ENCODE measurements around the gene PTTG1IP. TPM values are rescaled to one million over a fixed set of nuclear protein-coding genes. Genes with fewer than 3 reads are reported as not detected.

Gene PTTG1IP
- total and polyA plus RNA-seq, 3 experiments from 2014 or later: 48.2 to 69.8 (median 50.8) TPM

- H3K36me3 Mint-ChIP-seq: peaks cover 13 to 81% (median 20%) of the 10 kb centered on the region in 3 donors
- peak overlapping the region in 1 of 7 donors; percentile 44 for H3K4me3 Mint-ChIP-seq
- peak overlapping the region in 1 of 8 donors; percentile 36 for H3K27ac Mint-ChIP-seq
Observed at GRCh38 chr21:44898011-44898488, 24.6 kb upstream of the PTTG1IP start.

GRCh38 chr21:44897326-44898010 lies 24.0 kb upstream of the PTTG1IP start:
- Mint-ChIP-seq H3K4me3 (peak overlapping the region in 1 of 7 donors; percentile 77), H3K27me3 (no peaks in the 10 kb centered on the region), H3K36me3 (peaks cover 7 to 81% (median 15%) of the 10 kb centered on the region in 3 donors), H3K4me1 (peaks cover 12 to 26% (median 13%) of the 10 kb centered on the region in 3 donors), H3K27ac (peak overlapping the region in 2 of 8 donors; percentile 33 to 60), H3K9me3 (no peaks in the 10 kb centered on the region)
- DNase-seq: no peak
- CTCF ChIA-PET: interaction anchor here (1.0 to 11.2 kb wide), 4 partner anchors 10 to 33 kb away, joined by 3 to 184 read pairs (median 30); no protein-coding TSS in a partner anchor
- no peak overlapping the region for H3K27ac ChIP-seq (ENCODE audit: low read depth, low read length)
- peaks cover 55% of the 10 kb centered on the region for H3K36me3 ChIP-seq (ENCODE audit: insufficient read depth, low read length)
- no peaks in the 10 kb centered on the region for H3K27me3 ChIP-seq (ENCODE audit: insufficient read depth, low read length, poor library complexity, severe bottlenecking)
- no peaks in the 10 kb centered on the region for H3K9me3 ChIP-seq (ENCODE audit: low read length)
- H3K4me3 ChIP-seq (ENCODE audit: low read length): no peak overlapping the region
- H3K4me1 ChIP-seq (ENCODE audit: insufficient read depth, low read length): peaks cover 9% of the 10 kb centered on the region
- POLR2A ChIA-PET: interaction anchor here (1.1 to 1.7 kb wide), 3 partner anchors 11 to 35 kb away, joined by 3 to 12 read pairs (median 9); no protein-coding TSS in a partner anchor

More at GRCh38 chr21:44898011-44898488, 24.6 kb upstream of the PTTG1IP start:
- ChIA-PET POLR2A (interaction anchor here (1.1 to 1.7 kb wide), 3 partner anchors 11 to 34 kb away, joined by 3 to 12 read pairs (median 9); no protein-coding TSS in a partner anchor), CTCF (interaction anchor here (1.0 to 11.2 kb wide), 3 partner anchors 14 to 33 kb away, joined by 3 to 184 read pairs (median 57); no protein-coding TSS in a partner anchor)
- Histone ChIP-seq H3K9me3 (ENCODE audit: low read length) (no peaks in the 10 kb centered on the region), H3K27me3 (ENCODE audit: insufficient read depth, low read length, poor library complexity, severe bottlenecking) (no peaks in the 10 kb centered on the region), H3K27ac (ENCODE audit: low read depth, low read length) (no peak overlapping the region), H3K36me3 (ENCODE audit: insufficient read depth, low read length) (peaks cover 60% of the 10 kb centered on the region), H3K4me3 (ENCODE audit: low read length) (no peak overlapping the region), H3K4me1 (ENCODE audit: insufficient read depth, low read length) (peaks cover 3% of the 10 kb centered on the region)
- peaks cover 7 to 24% (median 14%) of the 10 kb centered on the region in 3 donors for H3K4me1 Mint-ChIP-seq
- DNase-seq: no peak
- H3K9me3 Mint-ChIP-seq: no peaks in the 10 kb centered on the region
- H3K27me3 Mint-ChIP-seq: no peaks in the 10 kb centered on the region

DNA sequence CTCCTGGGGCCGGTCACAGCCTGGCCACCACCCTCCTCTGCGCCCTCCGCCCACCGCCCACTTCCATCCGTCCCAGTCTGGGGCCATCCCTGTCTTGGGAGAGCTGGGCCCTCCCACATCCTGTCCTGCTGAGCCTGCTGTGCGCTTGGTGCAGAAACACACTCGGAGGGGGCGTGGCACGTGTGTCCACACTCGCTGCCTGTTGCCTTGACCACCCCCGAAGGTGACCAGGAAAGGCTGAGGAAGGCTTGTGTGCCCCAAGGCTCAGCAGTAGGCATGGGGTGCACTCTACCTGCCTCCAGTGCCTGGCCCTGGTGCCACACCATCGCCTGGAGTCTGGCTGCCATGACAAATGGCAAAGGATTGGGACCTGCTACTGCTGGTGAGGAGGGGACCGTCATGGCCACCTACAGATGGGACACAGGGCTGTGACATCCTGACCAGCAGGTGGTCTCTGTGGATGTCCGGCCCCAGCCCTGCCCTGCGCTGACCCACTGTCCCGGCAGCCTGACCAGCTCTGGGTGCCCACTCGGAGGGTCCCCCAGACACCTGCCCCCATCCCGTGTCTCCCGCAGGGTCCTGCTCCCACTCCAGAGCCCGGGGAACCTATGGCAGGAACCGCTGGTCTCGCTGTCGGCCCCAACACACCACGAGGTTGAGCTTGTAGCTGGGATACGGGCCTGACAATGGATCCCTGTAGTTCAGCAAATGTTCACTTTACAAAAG lies 23.2 kb upstream of the PTTG1IP start:
- no peak for DNase-seq
- Histone ChIP-seq H3K4me3 (ENCODE audit: low read length) (no peak overlapping the region), H3K4me1 (ENCODE audit: insufficient read depth, low read length) (peaks cover 11% of the 10 kb centered on the region), H3K36me3 (ENCODE audit: insufficient read depth, low read length) (peaks cover 50% of the 10 kb centered on the region), H3K27me3 (ENCODE audit: insufficient read depth, low read length, poor library complexity, severe bottlenecking) (no peaks in the 10 kb centered on the region), H3K27ac (ENCODE audit: low read depth, low read length) (no peak overlapping the region), H3K9me3 (ENCODE audit: low read length) (no peaks in the 10 kb centered on the region)
- Mint-ChIP-seq H3K4me3 (no peak overlapping the region), H3K9me3 (no peaks in the 10 kb centered on the region), H3K27me3 (no peaks in the 10 kb centered on the region), H3K36me3 (peaks cover under 1 to 79% (median 9%) of the 10 kb centered on the region in 3 donors), H3K27ac (peak overlapping the region in 1 of 8 donors; percentile 88), H3K4me1 (peaks cover 12 to 22% (median 13%) of the 10 kb centered on the region in 3 donors)
- CTCF ChIA-PET: interaction anchor here (1.8 to 11.2 kb wide), 3 partner anchors 11 to 34 kb away, joined by 4 to 184 read pairs (median 57); no protein-coding TSS in a partner anchor
- POLR2A ChIA-PET: interaction anchor here (0.9 to 1.7 kb wide), 4 partner anchors 12 to 35 kb away, joined by 3 to 9 read pairs (median 4); no protein-coding TSS in a partner anchor

DNA sequence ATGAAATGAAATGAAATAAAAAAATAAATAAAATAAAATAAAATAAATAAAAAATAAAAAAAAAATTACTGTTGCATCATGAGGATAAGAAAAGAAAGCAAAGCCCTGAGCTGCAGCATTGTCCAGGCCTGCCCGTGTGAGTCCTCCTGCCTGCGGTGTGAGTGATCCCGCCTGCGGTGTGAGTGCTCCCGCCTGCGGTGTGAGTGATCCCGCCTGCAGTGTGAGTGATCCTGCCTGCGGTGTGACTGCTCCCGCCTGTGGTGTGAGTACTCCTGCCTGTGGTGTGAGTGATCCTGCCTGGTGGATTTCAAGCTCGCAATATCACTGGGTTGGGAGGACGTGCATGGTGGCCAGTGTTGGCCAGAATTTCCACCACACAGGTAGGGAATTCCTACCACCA lies 22.4 kb upstream of the PTTG1IP start:
- peaks cover 12 to 22% (median 13%) of the 10 kb centered on the region in 3 donors for H3K4me1 Mint-ChIP-seq
- no peaks in the 10 kb centered on the region for H3K9me3 Mint-ChIP-seq
- H3K27me3 Mint-ChIP-seq: no peaks in the 10 kb centered on the region
- ChIA-PET POLR2A (interaction anchor here (0.9 to 1.6 kb wide), 3 partner anchors 15 to 35 kb away, joined by 4 to 5 read pairs (median 4); no protein-coding TSS in a partner anchor), CTCF (interaction anchor here (0.8 to 11.2 kb wide), 5 partner anchors 12 to 232 kb away, joined by 3 to 184 read pairs (median 4); partner anchors contain the start of gene ITGB2)
- Histone ChIP-seq H3K36me3 (ENCODE audit: insufficient read depth, low read length) (peaks cover 48% of the 10 kb centered on the region), H3K9me3 (ENCODE audit: low read length) (no peaks in the 10 kb centered on the region), H3K4me3 (ENCODE audit: low read length) (no peak overlapping the region), H3K4me1 (ENCODE audit: insufficient read depth, low read length) (peaks cover 11% of the 10 kb centered on the region), H3K27ac (ENCODE audit: low read depth, low read length) (no peak overlapping the region), H3K27me3 (ENCODE audit: insufficient read depth, low read length, poor library complexity, severe bottlenecking) (no peaks in the 10 kb centered on the region)
- DNase-seq: no peak
- peak overlapping the region in 4 of 8 donors; percentile 34 to 73 (median 55) for H3K27ac Mint-ChIP-seq
- peaks cover 0 to 74% (median 6%) of the 10 kb centered on the region in 3 donors for H3K36me3 Mint-ChIP-seq
- H3K4me3 Mint-ChIP-seq: no peak overlapping the region

GRCh38 chr21:44894687-44895302 lies 21.3 kb upstream of the PTTG1IP start:
- H3K4me1 Mint-ChIP-seq: peaks cover 12 to 24% (median 13%) of the 10 kb centered on the region in 3 donors
- Histone ChIP-seq H3K36me3 (ENCODE audit: insufficient read depth, low read length) (peaks cover 48% of the 10 kb centered on the region), H3K4me3 (ENCODE audit: low read length) (no peak overlapping the region), H3K9me3 (ENCODE audit: low read length) (no peaks in the 10 kb centered on the region), H3K27ac (ENCODE audit: low read depth, low read length) (no peak overlapping the region), H3K4me1 (ENCODE audit: insufficient read depth, low read length) (peaks cover 11% of the 10 kb centered on the region), H3K27me3 (ENCODE audit: insufficient read depth, low read length, poor library complexity, severe bottlenecking) (no peaks in the 10 kb centered on the region)
- no peak overlapping the region for H3K4me3 Mint-ChIP-seq
- POLR2A ChIA-PET: interaction anchor here (0.6 to 3.0 kb wide), 7 partner anchors 16 to 38 kb away, joined by 3 to 9 read pairs (median 4); partner anchors contain the start of gene ITGB2
- DNase-seq: peak in 1 of 5 donors; percentile 26
- H3K9me3 Mint-ChIP-seq: no peaks in the 10 kb centered on the region
- peaks cover 0 to 76% (median 6%) of the 10 kb centered on the region in 3 donors for H3K36me3 Mint-ChIP-seq
- H3K27me3 Mint-ChIP-seq: no peaks in the 10 kb centered on the region
- H3K27ac Mint-ChIP-seq: peak overlapping the region in 1 of 8 donors; percentile 42
- CTCF ChIA-PET: interaction anchor here (0.8 to 11.2 kb wide), 10 partner anchors 12 to 234 kb away, joined by 3 to 184 read pairs (median 6); partner anchors contain the start of genes ITGB2 and UBE2G2

DNA sequence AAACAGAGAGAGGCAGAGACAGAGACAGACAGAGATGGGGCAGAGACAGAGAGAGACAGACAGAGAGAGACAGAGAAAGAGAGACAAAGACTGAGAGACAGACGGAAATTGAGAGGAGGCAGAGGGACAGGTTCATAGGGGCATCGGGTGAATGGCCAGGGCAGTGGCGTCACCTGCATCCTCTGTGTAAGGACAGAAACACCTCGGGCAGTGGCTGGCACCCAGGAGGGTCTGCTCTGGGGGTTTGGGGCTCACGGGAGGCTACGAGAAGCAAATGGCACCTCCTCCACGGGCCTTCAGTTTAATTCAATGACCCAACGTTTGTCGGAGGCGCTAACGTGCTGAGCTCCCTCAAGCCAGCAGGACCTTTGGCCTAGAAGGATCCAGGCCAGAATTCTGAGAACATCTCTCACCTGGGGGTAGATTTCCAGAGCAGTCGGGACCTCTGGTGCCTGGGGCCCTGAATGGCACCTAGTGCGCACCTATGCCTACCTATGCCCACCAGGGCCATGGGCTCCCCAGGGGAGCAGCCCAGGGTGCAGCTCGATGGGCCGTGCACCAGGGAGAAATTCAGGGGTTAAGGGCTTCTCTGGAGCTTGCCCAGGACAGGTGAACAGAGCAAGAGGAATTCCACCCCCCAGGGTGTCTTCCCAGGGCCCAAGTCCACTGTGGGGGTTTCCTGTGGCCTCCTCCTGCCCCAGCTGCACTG lies 20.6 kb upstream of the PTTG1IP start:
- H3K4me3 Mint-ChIP-seq: no peak overlapping the region
- Histone ChIP-seq H3K27ac (ENCODE audit: low read depth, low read length) (no peak overlapping the region), H3K36me3 (ENCODE audit: insufficient read depth, low read length) (peaks cover 45% of the 10 kb centered on the region), H3K27me3 (ENCODE audit: insufficient read depth, low read length, poor library complexity, severe bottlenecking) (no peaks in the 10 kb centered on the region), H3K4me1 (ENCODE audit: insufficient read depth, low read length) (peaks cover 11% of the 10 kb centered on the region), H3K4me3 (ENCODE audit: low read length) (no peak overlapping the region), H3K9me3 (ENCODE audit: low read length) (no peaks in the 10 kb centered on the region)
- peaks cover 12 to 24% (median 13%) of the 10 kb centered on the region in 3 donors for H3K4me1 Mint-ChIP-seq
- peak overlapping the region; percentile 59 to 96 (median 78) for H3K27ac Mint-ChIP-seq
- DNase-seq: peak in 1 of 5 donors; percentile 39
- POLR2A ChIA-PET: interaction anchor here (0.6 to 3.0 kb wide), 6 partner anchors 25 to 38 kb away, joined by 3 to 9 read pairs (median 4); partner anchors contain the start of gene ITGB2
- no peaks in the 10 kb centered on the region for H3K9me3 Mint-ChIP-seq
- no peaks in the 10 kb centered on the region for H3K27me3 Mint-ChIP-seq
- H3K36me3 Mint-ChIP-seq: peaks cover 0 to 74% (median 6%) of the 10 kb centered on the region in 3 donors
- CTCF ChIA-PET: interaction anchor here (0.8 to 11.2 kb wide), 8 partner anchors 12 to 92 kb away, joined by 3 to 184 read pairs (median 9); partner anchors contain the start of gene UBE2G2

All from CD8-positive, alpha-beta memory T cell (primary cell).